Prostate gland (tissue), 2 donors: ENCODE data around the gene ZP1.

Source experiments
- POLR2A ChIP-seq: fragments of 450-650 bp; IDR thresholded peaks from one replicate; pipeline ENCODE4 v1.6.1; 2016; ENCODE audit warnings: antibody characterized with exemption, mild to moderate bottlenecking
- TF ChIP-seq, protein P1 (sequence below), 4 experiments: fragments of 200-600 bp in 2 of 4; fragments of 450-650 bp in 2 of 4; sonication (generic) in 2 of 4; IDR thresholded peaks; 1 replicate in 3 of 4; 2 replicates in 1 of 4; pipeline ENCODE4 v1.5.1; 2016 to 2019; ENCODE audit warnings: antibody characterized with exemption in 4 of 4, mild to moderate bottlenecking in 2 of 4, moderate library complexity in 2 of 4

DNA sequence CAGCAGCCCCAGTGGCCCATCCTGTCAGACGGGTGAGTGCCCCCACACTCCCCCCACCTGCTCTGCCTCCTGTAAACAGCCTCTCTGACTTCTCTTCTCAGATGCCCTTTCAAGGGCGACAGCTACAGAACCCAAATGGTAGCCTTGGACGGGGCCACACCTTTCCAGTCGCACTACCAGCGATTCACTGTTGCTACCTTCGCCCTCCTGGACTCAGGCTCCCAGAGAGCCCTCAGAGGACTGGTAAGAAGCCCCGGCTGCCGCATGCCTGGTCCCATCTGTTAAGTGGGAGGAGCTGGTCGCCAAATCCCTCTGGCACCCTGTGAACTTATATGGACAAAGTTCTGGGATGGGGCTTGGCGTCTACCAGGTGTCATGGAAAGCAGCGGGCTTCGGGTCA lies 6.2 kb downstream of the ZP1 start:
- TF ChIP-seq, protein P1, sequence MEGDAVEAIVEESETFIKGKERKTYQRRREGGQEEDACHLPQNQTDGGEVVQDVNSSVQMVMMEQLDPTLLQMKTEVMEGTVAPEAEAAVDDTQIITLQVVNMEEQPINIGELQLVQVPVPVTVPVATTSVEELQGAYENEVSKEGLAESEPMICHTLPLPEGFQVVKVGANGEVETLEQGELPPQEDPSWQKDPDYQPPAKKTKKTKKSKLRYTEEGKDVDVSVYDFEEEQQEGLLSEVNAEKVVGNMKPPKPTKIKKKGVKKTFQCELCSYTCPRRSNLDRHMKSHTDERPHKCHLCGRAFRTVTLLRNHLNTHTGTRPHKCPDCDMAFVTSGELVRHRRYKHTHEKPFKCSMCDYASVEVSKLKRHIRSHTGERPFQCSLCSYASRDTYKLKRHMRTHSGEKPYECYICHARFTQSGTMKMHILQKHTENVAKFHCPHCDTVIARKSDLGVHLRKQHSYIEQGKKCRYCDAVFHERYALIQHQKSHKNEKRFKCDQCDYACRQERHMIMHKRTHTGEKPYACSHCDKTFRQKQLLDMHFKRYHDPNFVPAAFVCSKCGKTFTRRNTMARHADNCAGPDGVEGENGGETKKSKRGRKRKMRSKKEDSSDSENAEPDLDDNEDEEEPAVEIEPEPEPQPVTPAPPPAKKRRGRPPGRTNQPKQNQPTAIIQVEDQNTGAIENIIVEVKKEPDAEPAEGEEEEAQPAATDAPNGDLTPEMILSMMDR (IDR thresholded peaks at IDR 0.05) = no peak
- TF ChIP-seq POLR2A = no peak
